Inflammatory macrophage (primary cell): ENCODE results near the gene BCL7A.

Experiments
- DNase-seq, 2 donors: peaks; one replicate each; pipeline ENCODE4 v3.0.0-alpha.2; 2020 to 2022

The BCL7A gene

GRCh38 chr12:122096591-122097149 lies 75.0 kb downstream of the BCL7A start:
- no peak for DNase-seq

DNA sequence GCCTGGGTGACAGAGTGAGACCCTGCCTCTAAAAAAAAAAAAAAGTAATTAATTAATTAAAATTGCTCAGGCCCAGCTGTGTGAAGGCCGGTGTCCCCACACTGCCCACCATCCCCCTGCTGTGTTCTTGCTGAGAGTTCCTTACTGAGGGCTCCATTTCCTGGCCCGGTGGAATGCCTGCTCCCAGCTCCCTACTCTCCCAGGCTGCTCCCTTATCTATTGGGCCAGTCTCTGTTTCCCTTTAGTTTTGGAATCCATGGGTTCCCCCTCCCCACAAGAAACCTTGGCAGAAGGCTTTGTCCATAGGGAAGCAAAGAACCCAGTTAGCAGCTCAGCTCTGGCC lies 75.9 kb downstream of the BCL7A start:
- no peak for DNase-seq

GRCh38 chr12:122097927-122098756 lies 76.5 kb downstream of the BCL7A start:
- DNase-seq, result peak; percentile 57 to 76

- no peak for DNase-seq
These were observed 77.6 kb downstream of the BCL7A start for GRCh38 chr12:122099280-122099749.

GRCh38 chr12:122099856-122100255 lies 78.2 kb downstream of the BCL7A start:
- no peak for DNase-seq

- DNase-seq, result no peak
These were observed 78.9 kb downstream of the BCL7A start for GRCh38 chr12:122100568-122100967.

- DNase-seq, result no peak
These were observed 80.6 kb downstream of the BCL7A start for GRCh38 chr12:122102331-122102730.

DNA sequence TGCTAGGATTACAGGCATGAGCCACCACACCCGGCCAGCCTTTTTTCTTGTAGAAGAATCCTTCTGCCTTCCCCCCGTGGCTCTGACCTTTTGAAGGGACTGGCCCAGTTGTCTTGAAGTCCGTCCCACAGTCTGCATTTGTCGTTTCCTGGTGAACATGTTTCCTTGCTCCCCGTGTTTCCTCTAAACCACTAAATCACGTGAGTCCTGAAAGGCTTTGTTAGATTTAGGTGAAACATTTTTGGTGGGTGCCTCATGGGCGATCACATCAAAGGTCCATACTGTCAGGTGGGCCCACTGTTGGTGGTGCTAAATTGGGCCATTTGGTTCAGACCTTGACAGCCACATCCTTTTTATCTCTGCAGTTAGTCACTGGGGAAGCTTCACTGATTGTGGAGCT lies 83.2 kb downstream of the BCL7A start:
- DNase-seq, result peak in 1 of 2 donors; percentile 23

- peak; percentile 27 to 46 for DNase-seq
These were observed 83.8 kb downstream of the BCL7A start for GRCh38 chr12:122105496-122105895.

DNA sequence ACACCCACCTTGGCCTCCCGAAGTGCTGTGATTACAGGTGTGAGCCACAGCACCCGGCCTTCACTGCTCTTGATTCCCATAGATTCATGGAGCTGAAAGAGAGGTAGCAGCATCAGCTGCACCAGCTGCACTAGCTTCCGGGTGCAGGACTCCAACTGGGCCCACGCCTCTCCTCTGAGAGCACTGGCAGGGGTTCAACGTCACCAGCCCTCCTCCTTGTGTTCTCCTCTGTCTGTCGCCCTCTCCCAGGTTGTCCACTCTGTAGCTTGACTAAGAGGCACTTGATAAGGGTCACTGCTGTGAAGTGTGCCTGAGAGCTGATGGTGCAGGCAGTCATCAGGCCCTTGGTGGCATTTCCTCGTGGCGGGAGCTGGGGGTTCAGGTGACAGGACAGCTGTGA lies 85.2 kb downstream of the BCL7A start:
- DNase-seq, result no peak

- no peak for DNase-seq
These were observed 85.6 kb downstream of the BCL7A start for GRCh38 chr12:122107261-122107660.

GRCh38 chr12:122111089-122111641 lies 89.5 kb downstream of the BCL7A start:
- no peak for DNase-seq
